Stimulated activated naive B cell treated with anti-CD40 and anti-IgM and Interleukin-4, amounts not matched to agents 10 μg/mL and 1 μg/mL and 100 μg/mL, for 72 hours (primary cell): ENCODE data around the gene PLLP.
A peak's percentile ranks its signal among the peaks of the same experiment; 100 is the strongest.

Source experiments
- ATAC-seq, 2 donors: fragments of 150-1000 bp; cut with Tn5 transposase; replicated peaks; 2 replicates each; pipeline ENCODE4 v1.10.0; 2021; ENCODE audit warnings: moderate library complexity in 1 of 2
- DNase-seq: peaks from one replicate; pipeline ENCODE4 v3.0.0; 2021
- H3K27ac Mint-ChIP-seq: one replicate; pipeline ENCODE4 v1.8.0; 2022; ENCODE audit warnings: mild to moderate bottlenecking, mixed read lengths
- H3K27me3 Mint-ChIP-seq, 2 donors: one replicate each; pipeline ENCODE4 v1.8.0; 2022; ENCODE audit warnings: mixed read lengths in 2 of 2
- H3K36me3 Mint-ChIP-seq, 2 donors: one replicate each; pipeline ENCODE4 v1.8.0; 2022; ENCODE audit warnings: mixed read lengths in 2 of 2, mild to moderate bottlenecking in 1 of 2
- H3K4me1 Mint-ChIP-seq, 2 donors: one replicate each; pipeline ENCODE4 v1.8.0; 2022; ENCODE audit warnings: mixed read lengths in 2 of 2, mild to moderate bottlenecking in 1 of 2
- H3K4me3 Mint-ChIP-seq, 2 donors: one replicate each; pipeline ENCODE4 v1.8.0; 2022; ENCODE audit warnings: mild to moderate bottlenecking in 2 of 2, mixed read lengths in 2 of 2, moderate library complexity in 1 of 2
- H3K9me3 Mint-ChIP-seq, 2 donors: one replicate each; pipeline ENCODE4 v1.8.0; 2022; ENCODE audit warnings: mixed read lengths in 2 of 2, mild to moderate bottlenecking in 1 of 2

Gene PLLP

GRCh38 chr16:57260294-57260929 lies 24.1 kb downstream of the PLLP start:
- peak overlapping the region; percentile 28 to 53 for H3K4me3 Mint-ChIP-seq
- H3K36me3 Mint-ChIP-seq: peaks cover 3 to 4% of the 10 kb centered on the region in 2 donors
- ATAC-seq: peak in 1 of 2 donors; percentile 57
- no peaks in the 10 kb centered on the region for H3K27me3 Mint-ChIP-seq
- H3K9me3 Mint-ChIP-seq: no peaks in the 10 kb centered on the region
- DNase-seq: no peak
- peak overlapping the region; percentile 76 for H3K27ac Mint-ChIP-seq
- peaks cover 5 to 10% of the 10 kb centered on the region in 2 donors for H3K4me1 Mint-ChIP-seq

DNA sequence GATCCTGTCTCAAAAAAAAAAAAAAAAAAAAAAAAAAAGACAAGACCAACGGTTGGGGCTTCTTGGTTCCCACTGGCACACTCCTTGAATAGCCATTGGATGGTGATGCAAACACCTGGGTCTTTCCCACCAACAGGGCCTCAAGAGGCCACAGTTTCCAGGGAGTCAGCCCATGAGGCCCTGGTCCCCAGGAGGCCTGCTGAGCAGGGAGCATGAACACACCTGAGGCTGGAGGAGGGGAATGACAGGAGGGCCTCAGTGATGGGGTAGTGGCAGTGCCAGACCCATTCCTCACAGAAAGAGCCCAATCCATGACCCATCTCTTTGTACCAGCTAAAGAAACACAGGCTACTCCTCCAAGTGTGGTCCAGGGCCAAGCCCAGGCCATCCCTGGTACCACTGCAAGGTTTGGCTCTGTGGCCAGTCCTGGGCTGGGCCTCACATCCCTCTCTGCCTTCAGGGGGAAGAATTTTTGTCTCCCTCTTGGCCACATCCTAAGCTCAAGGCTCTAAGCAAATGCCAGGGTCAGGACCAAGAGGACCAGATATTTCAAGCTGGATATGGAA lies 25.5 kb downstream of the PLLP start:
- ATAC-seq (no peak), DNase-seq (no peak)
- Mint-ChIP-seq H3K27ac (no peak overlapping the region), H3K36me3 (peaks cover 3 to 8% of the 10 kb centered on the region in 2 donors), H3K9me3 (no peaks in the 10 kb centered on the region), H3K4me1 (peaks cover 5 to 10% of the 10 kb centered on the region in 2 donors), H3K27me3 (no peaks in the 10 kb centered on the region), H3K4me3 (no peak overlapping the region)

- Mint-ChIP-seq H3K36me3 (peaks cover 7 to 8% of the 10 kb centered on the region in 2 donors), H3K4me1 (peaks cover 5 to 10% of the 10 kb centered on the region in 2 donors), H3K9me3 (no peaks in the 10 kb centered on the region), H3K27me3 (no peaks in the 10 kb centered on the region), H3K27ac (peak overlapping the region; percentile 37), H3K4me3 (no peak overlapping the region)
- ATAC-seq: no peak
- DNase-seq: no peak
Observed at GRCh38 chr16:57258226-57258909, 26.1 kb downstream of the PLLP start.

DNA sequence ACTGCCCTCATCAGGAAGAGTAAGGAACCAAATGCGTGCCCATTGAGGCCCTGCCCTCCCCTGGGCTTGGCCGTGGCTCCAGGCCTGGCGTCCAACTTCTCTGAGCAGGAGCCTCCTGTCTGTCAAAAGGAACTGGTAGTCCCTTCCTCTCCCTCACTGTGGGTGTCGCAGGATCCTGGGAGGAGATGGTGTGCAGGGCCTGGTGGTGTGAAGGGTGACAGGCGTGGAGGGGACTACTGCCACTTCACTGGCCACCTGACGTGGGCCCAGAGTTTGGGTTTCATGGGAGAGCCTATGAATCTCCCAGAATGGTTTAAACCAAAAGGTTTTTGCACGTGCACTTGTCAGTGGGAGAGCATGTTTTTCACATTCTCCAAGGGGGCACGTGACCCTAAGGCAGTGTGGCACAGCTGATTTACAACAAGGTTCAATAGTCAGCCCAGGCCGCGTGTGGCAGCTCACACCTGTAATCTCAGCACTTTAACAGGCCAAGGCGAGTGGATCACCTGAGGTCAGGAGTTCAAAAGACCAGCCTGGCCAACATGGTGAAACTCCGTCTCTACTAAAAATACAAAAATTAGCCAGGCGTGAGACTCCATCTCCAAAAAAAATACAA lies 26.9 kb downstream of the PLLP start:
- H3K4me3 Mint-ChIP-seq: no peak overlapping the region
- H3K9me3 Mint-ChIP-seq: peaks cover under 1% of the 10 kb centered on the region in 2 donors
- no peaks in the 10 kb centered on the region for H3K27me3 Mint-ChIP-seq
- ATAC-seq: no peak
- DNase-seq: no peak
- H3K36me3 Mint-ChIP-seq: peaks cover 9 to 10% of the 10 kb centered on the region in 2 donors
- peaks cover 5 to 10% of the 10 kb centered on the region in 2 donors for H3K4me1 Mint-ChIP-seq
- H3K27ac Mint-ChIP-seq: no peak overlapping the region

DNA sequence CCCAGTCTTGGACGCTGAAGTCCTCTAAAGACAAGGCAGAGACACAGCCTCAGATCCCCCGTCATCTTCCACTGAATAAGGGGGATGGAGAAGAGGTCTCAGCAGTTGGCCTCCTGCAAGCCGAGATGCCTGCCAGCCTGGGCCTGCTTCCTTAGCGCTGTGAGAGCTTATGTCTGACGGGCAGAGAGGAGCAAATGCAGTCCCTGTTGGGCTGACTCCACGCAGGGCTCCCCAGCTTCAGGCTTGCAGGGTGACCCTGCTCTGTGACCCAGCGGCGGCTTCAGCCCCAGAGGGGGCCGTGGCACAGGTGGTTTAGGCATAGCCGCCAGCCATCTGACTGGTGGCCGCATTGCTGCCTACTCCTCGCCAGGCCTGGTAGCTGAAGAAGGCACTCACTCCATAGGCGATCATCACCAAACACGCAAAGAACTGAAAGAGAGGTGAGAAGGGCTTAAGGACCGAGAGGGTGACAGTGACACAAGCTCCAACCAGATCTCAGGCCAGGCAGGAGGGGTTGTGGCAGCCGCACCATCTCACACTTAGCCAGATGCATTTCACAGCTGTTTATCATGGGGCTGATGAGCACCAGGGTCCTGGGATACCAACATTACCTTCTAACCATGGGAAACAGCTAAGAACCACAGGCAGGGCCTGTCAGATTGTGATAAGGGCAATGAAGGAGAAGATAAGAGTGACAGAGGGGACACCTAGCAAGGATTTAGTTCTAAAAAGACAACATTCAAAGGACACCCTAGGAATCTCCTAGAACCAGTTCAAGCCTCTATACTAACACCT lies 27.7 kb downstream of the PLLP start:
- no peak overlapping the region for H3K4me3 Mint-ChIP-seq
- peaks cover 4% of the 10 kb centered on the region in 2 donors for H3K9me3 Mint-ChIP-seq
- peaks cover 5 to 10% of the 10 kb centered on the region in 2 donors for H3K4me1 Mint-ChIP-seq
- H3K27me3 Mint-ChIP-seq: no peaks in the 10 kb centered on the region
- H3K36me3 Mint-ChIP-seq: peaks cover 17 to 18% of the 10 kb centered on the region in 2 donors
- no peak overlapping the region for H3K27ac Mint-ChIP-seq
- DNase-seq (no peak), ATAC-seq (no peak)

- Mint-ChIP-seq H3K4me3 (no peak overlapping the region), H3K9me3 (peaks cover 4% of the 10 kb centered on the region in 2 donors), H3K36me3 (peaks cover 22% of the 10 kb centered on the region in 2 donors), H3K4me1 (peaks cover 5 to 10% of the 10 kb centered on the region in 2 donors), H3K27ac (no peak overlapping the region), H3K27me3 (no peaks in the 10 kb centered on the region)
- no peak for DNase-seq
- ATAC-seq: no peak
Observed at GRCh38 chr16:57255686-57256415, 28.6 kb downstream of the PLLP start.

DNA sequence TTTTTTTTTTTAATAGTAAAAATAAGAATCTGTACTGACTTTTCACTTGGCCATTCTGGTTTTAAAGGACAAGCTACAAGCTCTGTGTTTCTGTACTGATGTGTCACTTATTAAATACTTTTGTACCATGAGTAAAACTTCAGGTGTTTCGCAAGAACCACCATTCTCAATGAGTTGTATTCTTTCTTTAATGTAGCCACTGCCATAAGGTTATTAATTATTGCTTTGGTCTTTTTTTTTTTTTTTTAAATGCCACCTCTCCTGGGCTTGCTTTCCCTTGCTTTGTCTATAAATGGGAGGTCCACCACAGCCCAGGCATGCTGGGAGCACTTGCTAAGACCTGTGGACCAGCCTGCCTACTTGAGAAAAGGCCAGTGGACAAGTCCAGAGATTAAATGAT lies 31.0 kb downstream of the PLLP start:
- H3K27me3 Mint-ChIP-seq: no peaks in the 10 kb centered on the region
- no peaks in the 10 kb centered on the region for H3K4me1 Mint-ChIP-seq
- DNase-seq: no peak
- ATAC-seq: no peak
- H3K27ac Mint-ChIP-seq: no peak overlapping the region
- H3K4me3 Mint-ChIP-seq: no peak overlapping the region
- peaks cover 4% of the 10 kb centered on the region in 2 donors for H3K9me3 Mint-ChIP-seq
- peaks cover 32 to 33% of the 10 kb centered on the region in 2 donors for H3K36me3 Mint-ChIP-seq

DNA sequence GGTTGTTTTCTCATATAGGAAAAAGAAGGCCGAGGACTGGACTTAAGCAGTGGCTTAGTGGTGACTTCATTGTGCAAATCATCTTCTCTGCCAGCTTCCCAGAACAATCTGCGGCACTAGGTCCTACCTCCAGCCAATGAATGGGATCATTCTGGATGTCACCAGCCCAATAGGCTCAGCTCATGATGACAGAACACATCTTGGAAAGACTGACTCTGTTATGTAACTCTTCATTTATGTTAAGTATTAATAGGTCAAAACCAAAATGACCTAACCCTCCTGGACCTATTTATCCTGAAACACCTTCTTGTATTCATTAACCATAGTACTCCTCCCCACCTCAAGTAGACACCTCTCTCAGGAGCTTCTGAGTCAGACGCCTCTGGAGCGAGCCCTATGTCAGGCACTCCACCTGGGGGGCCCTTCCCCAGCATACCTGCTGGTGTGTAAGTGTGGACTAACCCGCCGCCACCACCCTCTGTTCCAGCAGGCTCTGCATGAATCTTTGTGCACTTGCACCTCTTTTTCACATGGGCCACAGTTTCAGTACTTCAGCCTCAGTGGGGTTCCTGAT lies 32.2 kb downstream of the PLLP start:
- DNase-seq (no peak), ATAC-seq (no peak)
- Mint-ChIP-seq H3K27ac (no peak overlapping the region), H3K4me1 (no peaks in the 10 kb centered on the region), H3K4me3 (no peak overlapping the region), H3K27me3 (no peaks in the 10 kb centered on the region), H3K9me3 (peaks cover 4% of the 10 kb centered on the region in 2 donors), H3K36me3 (peaks cover 30 to 35% of the 10 kb centered on the region in 2 donors)

DNA sequence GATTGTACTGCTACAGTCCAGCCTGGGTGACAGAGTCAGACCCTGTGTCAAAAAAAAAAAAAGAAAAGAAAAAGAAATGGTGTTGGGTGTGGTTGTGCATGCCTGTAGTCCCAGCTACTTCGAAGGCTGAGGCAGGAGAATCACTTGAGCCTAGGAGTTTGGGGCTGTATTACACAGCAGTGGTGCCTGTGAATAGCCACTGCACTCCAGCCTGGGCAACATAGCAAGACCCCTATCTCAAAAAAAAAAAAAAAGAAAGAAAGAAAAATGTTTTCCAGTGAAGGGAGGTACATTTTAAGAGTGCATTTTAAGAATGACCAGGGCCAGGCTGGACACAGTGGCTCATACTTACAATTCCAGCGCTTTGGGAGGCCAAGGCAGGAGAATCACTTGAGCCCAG lies 33.1 kb downstream of the PLLP start:
- no peak for DNase-seq
- ATAC-seq: no peak
- no peak overlapping the region for H3K27ac Mint-ChIP-seq
- H3K4me3 Mint-ChIP-seq: no peak overlapping the region
- H3K36me3 Mint-ChIP-seq: peaks cover 30 to 35% of the 10 kb centered on the region in 2 donors
- no peaks in the 10 kb centered on the region for H3K27me3 Mint-ChIP-seq
- peaks cover 4% of the 10 kb centered on the region in 2 donors for H3K9me3 Mint-ChIP-seq
- H3K4me1 Mint-ChIP-seq: no peaks in the 10 kb centered on the region

DNA sequence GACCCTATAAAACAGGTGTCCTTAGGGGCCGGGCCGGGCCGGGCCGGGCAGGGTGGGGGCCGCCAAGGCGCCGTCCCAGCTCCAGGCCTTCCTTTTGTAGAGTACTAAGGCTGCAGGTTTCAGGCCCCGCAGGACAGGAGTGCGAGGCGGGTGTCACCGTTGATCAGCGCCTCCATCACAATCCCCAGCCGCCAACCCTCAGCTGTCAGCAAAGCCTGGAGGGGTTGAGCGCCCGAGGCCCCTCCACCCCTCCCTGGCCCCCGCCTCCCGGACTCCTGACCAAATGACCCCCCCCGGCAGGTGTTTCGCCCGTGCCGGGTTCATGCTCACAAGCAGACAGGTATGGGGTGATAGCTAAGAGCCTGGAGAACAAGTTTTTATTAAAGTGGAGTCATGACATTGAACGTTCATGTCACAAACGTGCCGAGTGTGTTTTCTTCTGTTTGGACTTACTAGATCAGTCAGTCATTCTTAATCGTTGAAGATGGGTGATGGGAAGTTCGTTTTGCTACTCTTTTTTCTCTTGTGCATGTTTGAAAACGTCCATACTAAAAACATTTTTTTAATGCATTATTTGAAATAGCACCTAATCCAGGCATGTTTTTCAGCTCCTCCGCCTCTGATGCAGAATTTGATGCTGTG lies 38.9 kb downstream of the PLLP start:
- Mint-ChIP-seq H3K9me3 (no peaks in the 10 kb centered on the region), H3K27me3 (no peaks in the 10 kb centered on the region), H3K4me3 (peak overlapping the region; percentile 91 to 92), H3K4me1 (peaks cover 22 to 43% of the 10 kb centered on the region in 2 donors), H3K36me3 (peaks cover 14 to 28% of the 10 kb centered on the region in 2 donors), H3K27ac (peak overlapping the region; percentile 96)
- ATAC-seq (peak; percentile 32 to 37), DNase-seq (no peak)

DNA sequence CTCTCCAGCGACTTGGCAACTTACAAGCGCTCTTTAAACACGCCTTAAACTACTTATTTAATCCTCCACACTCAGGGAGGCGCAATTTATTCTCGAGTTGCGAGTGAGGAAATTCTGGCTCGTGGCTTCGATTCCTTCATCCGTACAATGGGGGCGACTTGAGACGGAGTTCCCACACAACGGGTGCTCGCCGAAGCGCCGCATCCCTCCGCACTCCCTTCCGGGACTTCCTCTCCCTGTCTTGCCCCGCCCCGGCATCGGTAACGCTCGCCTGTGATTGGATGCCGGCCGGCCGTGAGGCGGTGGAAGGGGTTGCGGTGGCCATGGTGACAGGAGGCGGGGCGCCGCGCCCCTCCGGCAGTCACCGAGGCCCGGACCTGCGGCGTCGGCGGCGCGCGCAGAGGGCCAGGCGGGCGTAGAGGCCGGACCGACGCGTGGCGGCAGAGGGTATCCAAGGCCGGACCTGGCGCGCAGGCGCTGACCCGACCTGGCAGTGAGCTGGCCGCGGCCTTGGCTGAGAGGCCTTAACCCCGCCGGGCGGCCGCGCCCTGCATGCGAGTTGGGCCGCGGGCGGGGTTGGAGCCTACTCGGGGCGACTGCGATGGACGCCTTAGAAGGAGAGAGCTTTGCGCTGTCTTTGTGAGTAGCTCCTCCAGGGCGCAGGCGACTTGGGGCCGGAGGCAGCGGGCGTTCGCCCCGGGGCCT lies 39.6 kb downstream of the PLLP start, which contains the start of gene ARL2BP:
TSS of gene ARL2BP (plus strand) at position 493 of the 705 bp plus-strand sequence. CDS start at position 602, 109 bp downstream.
- peak within 1 kb of the TSS; percentile 96 for H3K27ac Mint-ChIP-seq
- no peaks in the 10 kb centered on the region for H3K27me3 Mint-ChIP-seq
- peaks cover 23 to 45% of the 10 kb centered on the region in 2 donors for H3K4me1 Mint-ChIP-seq
- peak; percentile 94 to 96 for ATAC-seq
- DNase-seq: peak; percentile 96
- H3K9me3 Mint-ChIP-seq: no peaks in the 10 kb centered on the region
- H3K36me3 Mint-ChIP-seq: peaks cover 13 to 31% of the 10 kb centered on the region in 2 donors
- H3K4me3 Mint-ChIP-seq: peak within 1 kb of the TSS; percentile 91 to 92

DNA sequence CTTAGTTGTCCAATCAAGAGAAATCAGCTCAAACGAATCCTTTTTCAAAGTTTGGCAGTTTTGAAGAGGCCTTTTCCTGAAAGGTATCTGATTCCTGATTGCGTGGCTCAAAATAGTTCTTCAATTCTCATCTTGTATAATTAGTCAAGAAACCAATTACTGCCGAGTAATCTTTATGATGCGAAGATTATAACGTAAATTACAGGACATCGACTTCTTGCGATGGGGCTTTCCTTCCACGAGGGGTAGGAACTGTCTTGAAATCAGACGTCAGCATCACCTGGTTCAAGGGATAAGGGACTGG lies 40.1 kb downstream of the PLLP start:
- Mint-ChIP-seq H3K4me3 (peak overlapping the region; percentile 91 to 92), H3K27me3 (no peaks in the 10 kb centered on the region), H3K27ac (peak overlapping the region; percentile 96), H3K9me3 (no peaks in the 10 kb centered on the region), H3K4me1 (peaks cover 23 to 45% of the 10 kb centered on the region in 2 donors), H3K36me3 (peaks cover 10 to 26% of the 10 kb centered on the region in 2 donors)
- DNase-seq: no peak
- peak; percentile 54 to 59 for ATAC-seq
